GM12892 (cell line): ENCODE results near the gene OR2A25.

Source experiments
- POLR2A ChIP-seq: IDR thresholded peaks from 2 replicates; pipeline ENCODE4 v1.6.1; 2011; ENCODE audit warnings: low read depth, low read length, control low read depth
- POLR2AphosphoS5 ChIP-seq: IDR thresholded peaks from 2 replicates; pipeline ENCODE4 v1.6.1; 2011; ENCODE audit warnings: low read depth, low read length, control low read depth
- TAF1 ChIP-seq: IDR thresholded peaks from 2 replicates; pipeline ENCODE4 v1.6.1; 2011; ENCODE audit warnings: low read depth, mild to moderate bottlenecking, control low read depth, low read length, borderline replicate concordance

DNA sequence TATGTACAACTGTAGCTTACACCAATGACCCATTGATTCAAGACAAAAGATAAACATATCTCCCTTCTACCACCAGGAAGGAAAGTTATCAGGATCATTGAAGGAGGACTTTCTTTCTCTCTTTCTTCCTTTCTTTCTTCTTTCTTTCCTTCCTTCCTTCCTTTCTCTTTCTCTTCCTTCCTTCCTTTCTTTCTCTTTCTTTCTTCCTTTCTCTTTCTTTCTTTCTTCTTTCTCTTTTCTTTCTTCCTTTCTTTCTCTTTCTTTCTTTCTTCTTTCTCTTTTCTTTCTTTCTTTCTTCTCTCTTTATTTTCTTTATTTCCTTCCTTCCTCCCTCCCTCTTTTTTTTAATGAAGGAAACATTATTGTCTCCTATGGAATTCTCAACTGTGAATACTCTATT lies 29.2 kb downstream of the OR2A25 start:
- no peak for TF ChIP-seq POLR2AphosphoS5
- no peak for TF ChIP-seq POLR2A
- TF ChIP-seq TAF1: no peak
